Measurements from ENCODE around the gene BTBD9.

Gene BTBD9

DNA sequence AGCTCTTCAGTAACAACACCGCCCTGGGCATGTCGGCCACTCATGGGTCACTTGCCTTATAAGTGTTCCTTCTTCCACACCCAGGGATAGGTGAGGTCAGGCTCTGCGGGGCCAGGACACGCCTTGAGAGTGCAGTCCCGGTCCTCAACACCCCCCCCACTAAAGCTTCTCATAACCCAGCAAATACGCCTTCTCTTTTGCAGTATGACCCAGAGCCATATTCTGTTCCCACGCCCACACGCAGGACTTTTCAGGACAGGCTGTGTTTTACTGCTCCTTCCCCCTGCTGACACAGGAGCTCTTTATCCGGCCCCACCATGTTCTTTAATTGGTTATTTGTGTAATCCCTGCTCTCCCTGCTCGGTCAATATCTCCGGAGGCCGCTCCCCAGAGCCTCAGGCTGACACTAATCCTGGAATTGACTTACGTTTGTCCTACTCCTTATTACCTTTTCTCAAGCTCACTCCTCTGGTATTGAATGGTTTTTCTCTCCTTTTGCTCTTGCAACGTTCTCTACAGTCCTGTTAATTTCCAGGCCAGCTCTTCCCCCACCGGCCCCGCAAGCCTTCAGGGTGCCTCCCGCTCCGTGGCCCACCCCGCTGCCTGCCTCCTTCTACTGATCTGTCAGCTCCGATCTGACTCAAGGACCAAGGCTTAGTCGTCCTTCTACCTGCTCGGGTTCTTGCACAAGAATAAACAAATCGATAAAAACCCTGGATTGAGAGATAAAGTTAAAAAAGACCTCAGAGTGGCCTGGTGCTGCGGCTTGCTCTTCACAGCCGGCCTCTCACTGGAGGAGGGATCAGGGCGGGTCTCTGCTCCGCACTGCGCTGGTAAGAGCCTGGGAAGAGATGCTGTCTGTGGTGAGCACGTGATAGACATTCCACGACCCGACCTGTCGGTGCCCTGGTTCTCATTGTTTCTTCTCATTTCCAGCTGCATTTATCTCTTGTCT is 462.7 kb downstream of the BTBD9 start:
- DNase-seq (ENCODE audit: insufficient read length, low spot score) (peak; percentile 79), FAIRE-seq (no peak)

GRCh38 chr6:38175786-38176185 is 463.9 kb downstream of the BTBD9 start:
- TF ChIP-seq CTCF (IDR thresholded peaks at IDR 0.05; ENCODE audit: insufficient read depth, missing control alignments), result no peak
- no peak for DNase-seq (ENCODE audit: insufficient read length, low spot score)

More for the DNA sequence above, 462.7 kb downstream of the BTBD9 start:
- no peak for TF ChIP-seq CTCF (IDR thresholded peaks at IDR 0.05; ENCODE audit: insufficient read depth, missing control alignments)

GRCh38 chr6:38174806-38175495 is 464.8 kb downstream of the BTBD9 start:
- FAIRE-seq (no peak), DNase-seq (ENCODE audit: insufficient read length, low spot score) (no peak)
- TF ChIP-seq CTCF (IDR thresholded peaks at IDR 0.05; ENCODE audit: insufficient read depth, missing control alignments), result no peak

More at GRCh38 chr6:38175786-38176185, 463.9 kb downstream of the BTBD9 start:
- FAIRE-seq, result no peak

DNA sequence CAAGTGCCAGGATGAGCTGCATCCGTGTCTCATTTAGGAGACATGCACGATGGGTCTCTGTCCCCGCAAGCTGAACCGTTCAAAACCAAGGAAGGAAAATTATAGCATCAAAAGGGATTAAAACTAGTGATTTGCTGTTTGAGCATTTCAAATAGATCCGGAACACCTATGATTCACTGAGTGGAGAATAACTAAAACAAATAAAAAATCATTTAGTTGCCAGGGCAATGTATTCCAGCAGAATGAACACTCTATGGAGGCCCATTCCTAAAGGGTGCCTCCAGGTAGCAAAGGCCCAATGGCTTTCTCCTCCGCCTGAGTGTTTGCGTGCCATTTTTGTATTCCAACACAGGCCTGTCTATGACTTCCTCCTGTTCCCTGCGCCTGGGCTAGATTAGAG is 465.4 kb downstream of the BTBD9 start:
- TF ChIP-seq CTCF (IDR thresholded peaks at IDR 0.05; ENCODE audit: insufficient read depth, missing control alignments), result no peak
- FAIRE-seq (no peak), DNase-seq (ENCODE audit: insufficient read length, low spot score) (no peak)

DNA sequence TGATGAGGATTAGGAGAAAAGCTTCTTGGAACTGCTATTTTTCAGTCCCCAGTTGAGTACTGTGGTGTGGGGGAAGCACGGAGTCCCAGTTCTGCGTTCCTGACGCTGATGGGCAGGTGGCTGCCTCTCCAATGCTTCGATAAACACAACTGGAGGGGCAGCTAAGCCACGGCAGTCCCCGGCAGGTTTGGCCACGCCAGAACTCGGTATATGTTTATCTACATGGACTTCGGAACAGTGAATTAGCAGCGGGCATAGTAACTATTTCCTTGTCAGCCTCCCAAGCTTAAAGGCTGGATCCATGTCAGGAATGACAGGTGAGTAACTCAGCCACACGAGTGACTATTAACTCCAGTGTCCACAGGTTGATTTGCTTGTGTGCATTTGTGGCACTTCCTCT is 465.8 kb downstream of the BTBD9 start:
- DNase-seq (ENCODE audit: insufficient read length, low spot score), result no peak
- no peak for FAIRE-seq
- TF ChIP-seq CTCF (IDR thresholded peaks at IDR 0.05; ENCODE audit: insufficient read depth, missing control alignments), result no peak

DNA sequence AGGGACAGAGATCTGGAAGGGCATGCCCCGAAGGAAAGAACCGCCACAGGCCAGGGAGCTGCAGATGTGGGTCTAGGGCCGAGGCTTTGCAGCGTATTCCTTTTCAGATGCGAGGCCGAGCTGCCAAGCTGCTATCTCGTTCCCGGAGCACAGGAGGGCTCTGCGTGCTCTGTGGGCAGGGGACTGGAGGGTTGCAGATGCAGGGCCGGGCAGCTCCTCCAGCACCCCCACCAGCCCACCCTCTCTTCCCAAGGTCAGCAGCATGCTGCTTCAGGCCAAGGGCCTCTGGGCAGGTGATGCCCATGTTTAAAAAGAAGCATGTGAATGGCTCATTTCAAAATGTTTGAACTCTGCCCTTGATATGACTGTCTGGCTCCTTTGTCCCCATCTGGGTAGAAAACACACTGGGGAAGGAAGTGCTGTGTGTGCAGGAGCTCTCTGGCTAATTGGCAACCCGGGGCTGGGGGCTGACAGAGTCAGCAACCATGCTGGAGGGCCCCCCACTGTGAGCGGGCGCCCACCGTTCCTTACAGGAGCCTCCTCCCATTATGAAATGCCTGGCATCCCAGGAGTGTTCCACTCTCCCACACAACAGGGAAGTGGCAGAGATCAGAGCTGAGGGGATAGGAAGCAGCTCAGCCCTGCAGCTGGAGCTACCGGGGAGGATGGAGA is 466.9 kb downstream of the BTBD9 start:
- no peak for TF ChIP-seq CTCF (IDR thresholded peaks at IDR 0.05; ENCODE audit: insufficient read depth, missing control alignments)
- no peak for DNase-seq (ENCODE audit: insufficient read length, low spot score)
- no peak for FAIRE-seq
